ENCODE results near the gene PKM.
A peak's percentile ranks its signal among the peaks of the same experiment; 100 is the strongest.

PKM gene

DNA sequence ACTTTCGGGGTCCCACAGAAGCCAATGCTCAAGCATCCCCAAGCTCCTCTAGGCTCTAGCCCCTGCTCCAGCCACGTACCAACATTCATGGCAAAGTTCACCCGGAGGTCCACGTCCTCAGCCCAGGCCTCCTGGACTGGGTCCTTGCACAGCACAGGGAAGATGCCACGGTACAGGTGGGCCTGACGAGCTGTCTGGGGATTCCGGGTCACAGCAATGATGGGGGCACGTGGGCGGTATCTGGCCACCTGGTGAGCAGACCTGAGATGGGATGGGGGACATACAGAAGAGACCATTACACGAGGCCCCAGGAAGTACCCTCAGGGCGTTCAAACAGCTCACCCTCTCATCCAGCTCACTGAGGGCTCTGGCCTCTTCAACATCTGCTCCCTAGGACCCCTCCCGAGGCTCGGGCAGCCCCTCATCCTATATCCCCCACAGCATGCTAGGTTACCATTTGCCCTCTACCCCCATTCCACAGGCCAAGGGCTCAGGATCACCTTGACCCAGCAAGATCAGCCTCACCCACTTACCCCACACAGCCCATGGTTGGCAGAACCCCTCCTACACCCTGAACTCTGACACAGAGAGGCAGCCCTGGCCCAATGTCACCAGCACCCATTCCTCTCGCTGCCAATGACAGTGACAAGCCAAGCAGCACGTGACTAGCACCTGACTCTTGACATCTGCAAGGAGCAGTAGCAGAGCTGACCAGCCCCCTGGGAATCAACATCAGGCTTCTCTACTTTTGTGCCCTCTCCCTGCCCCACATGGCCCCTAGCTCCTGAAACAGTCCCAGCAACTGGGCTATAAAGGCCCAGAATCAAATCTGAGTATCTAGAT, 30.4 kb downstream of the PKM start:
- DNase-seq (ENCODE audit: low read depth in 2 of 2): no peak

- peak; percentile 54 for DNase-seq (ENCODE audit: low read depth in 2 of 2)
Observed at GRCh38 chr15:72199721-72200212, 31.2 kb downstream of the PKM start.

- DNase-seq (ENCODE audit: low read depth in 2 of 2): no peak
Observed at GRCh38 chr15:72199205-72199515, 31.8 kb downstream of the PKM start.

GRCh38 chr15:72198356-72199204, 32.4 kb downstream of the PKM start:
- DNase-seq (ENCODE audit: low read depth in 2 of 2): no peak

GRCh38 chr15:72197460-72198355, 33.3 kb downstream of the PKM start, which contains the start of gene GRAMD2A:
TSS of gene GRAMD2A (minus strand) at chr15:72197787.
- DNase-seq (ENCODE audit: low read depth in 2 of 2): peak in 1 of 2 donors; percentile 10

- no peak for DNase-seq (ENCODE audit: low read depth in 2 of 2)
Observed at GRCh38 chr15:72197041-72197459, 33.9 kb downstream of the PKM start.

GRCh38 chr15:72196409-72197040, 34.5 kb downstream of the PKM start:
- no peak for DNase-seq (ENCODE audit: low read depth in 2 of 2)

DNA sequence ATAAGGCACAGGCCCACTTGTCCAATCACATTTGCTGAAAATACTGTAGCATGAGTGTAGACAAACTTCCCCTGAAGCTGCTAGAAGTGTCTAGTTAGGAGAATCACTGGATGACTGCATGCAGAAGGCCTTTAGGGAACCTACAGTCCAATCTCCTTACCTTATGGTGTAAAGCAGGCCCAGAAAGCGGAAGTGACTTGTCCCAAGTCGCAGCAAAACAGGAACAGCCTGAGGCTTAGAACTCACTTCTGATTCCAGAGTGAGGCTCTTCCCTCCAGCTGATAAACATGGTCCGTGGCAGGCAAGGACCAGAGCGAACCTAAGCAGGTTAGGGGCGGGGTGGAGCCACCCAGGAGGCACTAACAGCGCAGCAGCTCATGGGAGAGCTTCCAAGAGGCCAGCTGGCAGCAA, 35.9 kb downstream of the PKM start:
- no peak for DNase-seq (ENCODE audit: low read depth in 2 of 2)

GRCh38 chr15:72193836-72194396, 37.1 kb downstream of the PKM start:
- DNase-seq (ENCODE audit: low read depth in 2 of 2): no peak

GRCh38 chr15:72192416-72192815, 38.6 kb downstream of the PKM start:
- DNase-seq (ENCODE audit: low read depth in 2 of 2): no peak

- no peak for DNase-seq (ENCODE audit: low read depth in 2 of 2)
Observed at GRCh38 chr15:72189250-72189902, 41.6 kb downstream of the PKM start.

- DNase-seq (ENCODE audit: low read depth in 2 of 2): no peak
Observed at GRCh38 chr15:72184165-72184811, 46.7 kb downstream of the PKM start.

DNA sequence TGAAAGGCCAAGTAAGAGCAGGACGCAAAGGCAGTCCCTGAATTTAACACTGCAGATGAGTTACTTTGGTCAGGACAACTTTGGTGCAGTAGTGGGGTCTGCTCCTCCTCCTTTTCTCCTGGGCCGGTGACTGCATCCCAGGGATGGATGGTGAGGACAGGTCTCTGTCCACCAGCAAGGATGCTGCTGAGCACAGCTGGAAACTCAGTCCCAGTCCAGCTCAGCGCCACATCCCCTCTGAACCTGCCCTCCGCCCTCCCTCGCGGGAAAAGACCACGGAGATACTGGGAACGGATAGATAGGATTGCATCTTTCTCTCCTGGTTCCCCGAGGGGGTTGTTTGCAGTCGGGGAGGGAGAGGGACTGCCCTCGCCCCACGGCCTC, 47.2 kb downstream of the PKM start:
- DNase-seq (ENCODE audit: low read depth in 2 of 2): no peak

DNA sequence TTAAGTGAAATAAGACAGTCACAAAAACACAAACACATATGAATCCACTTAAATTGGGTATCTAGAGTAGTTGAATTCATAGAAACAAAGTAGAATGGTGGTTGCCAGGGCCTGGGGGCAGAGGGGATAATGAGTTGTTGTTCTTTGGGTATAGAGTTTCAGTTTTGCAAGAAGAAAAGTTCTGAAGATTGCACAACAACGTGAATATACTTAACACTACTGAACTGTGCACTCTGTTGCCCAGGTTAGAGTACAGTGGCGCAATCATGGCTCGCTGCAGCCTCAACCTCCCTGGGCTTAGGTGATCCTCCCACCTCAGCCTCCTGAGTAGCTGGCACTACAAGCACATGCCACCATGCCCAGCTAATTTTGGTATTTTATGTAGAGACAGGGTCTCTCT, 48.3 kb downstream of the PKM start:
- no peak for DNase-seq (ENCODE audit: low read depth in 2 of 2)

DNA sequence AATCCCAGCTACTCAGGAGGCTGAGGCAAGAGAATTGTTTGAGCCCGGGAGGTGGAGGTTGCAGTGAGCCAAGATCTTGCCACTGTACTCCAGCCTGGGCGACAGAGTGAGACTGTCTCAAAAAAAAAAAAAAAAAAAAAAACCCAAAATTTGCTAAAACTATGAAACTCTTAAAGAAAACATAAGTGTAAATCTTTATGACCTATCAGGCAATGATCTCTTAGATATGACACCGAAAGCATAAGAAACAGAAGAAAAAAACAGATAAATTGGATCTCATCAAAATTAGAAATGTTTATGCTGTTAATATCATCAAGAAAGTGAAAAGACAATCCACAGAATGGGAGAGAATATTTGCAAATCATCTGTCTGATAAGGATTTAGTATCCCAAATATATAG, 48.7 kb downstream of the PKM start:
- no peak for DNase-seq (ENCODE audit: low read depth in 2 of 2)

GRCh38 chr15:72180761-72181324, 50.1 kb downstream of the PKM start:
- DNase-seq (ENCODE audit: low read depth in 2 of 2): no peak

GRCh38 chr15:72179950-72180581, 50.9 kb downstream of the PKM start:
- DNase-seq (ENCODE audit: low read depth in 2 of 2): no peak

DNA sequence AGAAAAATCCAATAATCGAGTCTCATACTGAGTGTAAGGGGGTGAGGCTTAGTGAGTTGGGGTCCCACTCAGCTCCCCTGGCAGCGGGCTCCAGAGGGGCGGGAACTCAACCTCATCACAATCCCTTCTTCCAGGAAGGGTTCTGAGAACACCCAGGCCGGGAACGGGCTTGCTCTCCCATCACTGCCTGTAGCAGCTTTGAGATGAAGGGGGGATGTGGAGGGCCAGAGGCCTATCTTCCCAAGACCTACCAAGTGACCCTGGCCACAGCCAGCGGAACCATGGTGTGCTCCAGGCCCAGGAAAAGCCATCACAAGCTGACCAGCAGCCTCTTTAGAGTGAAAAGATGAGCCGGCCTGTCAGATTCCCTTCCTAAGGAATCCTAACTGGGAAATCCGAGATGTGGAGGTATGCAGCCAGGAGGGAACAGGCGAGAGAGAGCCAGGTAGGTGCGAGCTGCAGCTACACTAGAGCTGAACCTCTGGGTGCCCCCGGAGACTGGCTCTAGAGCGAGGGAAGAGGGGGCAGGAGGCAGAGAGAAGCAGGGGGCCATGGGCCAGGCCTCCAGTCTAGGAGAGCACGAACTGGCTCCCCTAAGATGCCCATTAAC, 51.9 kb downstream of the PKM start:
- no peak for DNase-seq (ENCODE audit: low read depth in 2 of 2)

GRCh38 chr15:72176743-72177142, 54.2 kb downstream of the PKM start:
- no peak for DNase-seq (ENCODE audit: low read depth in 2 of 2)

Data from stimulated activated CD4-positive, alpha-beta T cell treated with anti-CD3 and anti-CD28 coated beads, Interleukin-1b, Interleukin-23, amount 100 ng/mL, for 1 hour (primary cell).